Measurements from ENCODE around the gene CCDC93. TPM values are rescaled to one million over a fixed set of nuclear protein-coding genes. Genes with fewer than 3 reads are reported as not detected.

Gene CCDC93
- total and polyA plus RNA-seq, 2 donors from 2014 or later: 6.7 to 36.3 TPM

GRCh38 chr2:117941693-117942092 lies 72.2 kb downstream of the CCDC93 start:
- FAIRE-seq: no peak
- no peak overlapping the region for H3K4me3 ChIP-seq (ENCODE audit: low read length in 3 of 3)
- H3K9ac ChIP-seq (ENCODE audit: low read length in 3 of 3): no peak overlapping the region
- H3K27me3 ChIP-seq (ENCODE audit: control insufficient read depth, insufficient read depth, low read length): no peaks in the 10 kb centered on the region
- no peaks in the 10 kb centered on the region for H3K4me1 ChIP-seq (ENCODE audit: control insufficient read depth in 2 of 3, insufficient read depth in 2 of 3, low read depth in 1 of 3, low read length in 3 of 3)
- intact Hi-C loops (cut with DNase I): no loop called here
- DNase-seq: no peak
- no peak overlapping the region for H3K27ac ChIP-seq (ENCODE audit: low read depth in 2 of 2, low read length in 2 of 2)
- peaks cover 5 to 78% (median 60%) of the 10 kb centered on the region in 3 donors for H3K36me3 ChIP-seq (ENCODE audit: control insufficient read depth in 2 of 3, insufficient read depth in 3 of 3, low read length in 3 of 3)
- no peak for TF ChIP-seq CTCF (IDR thresholded peaks at IDR 0.05; ENCODE audit: borderline replicate concordance, extremely low read depth, insufficient read depth)
- no peaks in the 10 kb centered on the region for H3K9me3 ChIP-seq (ENCODE audit: control insufficient read depth in 2 of 3, insufficient read depth in 1 of 3, low read length in 3 of 3)

- TF ChIP-seq CTCF (IDR thresholded peaks at IDR 0.05; ENCODE audit: borderline replicate concordance, extremely low read depth, insufficient read depth): no peak
- H3K9me3 ChIP-seq (ENCODE audit: control insufficient read depth in 2 of 3, insufficient read depth in 1 of 3, low read length in 3 of 3): no peaks in the 10 kb centered on the region
- H3K9ac ChIP-seq (ENCODE audit: low read length in 3 of 3): no peak overlapping the region
- H3K4me3 ChIP-seq (ENCODE audit: low read length in 3 of 3): no peak overlapping the region
- no peak overlapping the region for H3K27ac ChIP-seq (ENCODE audit: low read depth in 2 of 2, low read length in 2 of 2)
- intact Hi-C loops (cut with DNase I): no loop called here
- H3K36me3 ChIP-seq (ENCODE audit: control insufficient read depth in 2 of 3, insufficient read depth in 3 of 3, low read length in 3 of 3): peaks cover 5 to 73% (median 52%) of the 10 kb centered on the region in 3 donors
- H3K4me1 ChIP-seq (ENCODE audit: control insufficient read depth in 2 of 3, insufficient read depth in 2 of 3, low read depth in 1 of 3, low read length in 3 of 3): no peaks in the 10 kb centered on the region
- FAIRE-seq (no peak), DNase-seq (no peak)
- no peaks in the 10 kb centered on the region for H3K27me3 ChIP-seq (ENCODE audit: control insufficient read depth, insufficient read depth, low read length)
Measured at GRCh38 chr2:117940436-117940835, 73.4 kb downstream of the CCDC93 start.

- H3K4me3 ChIP-seq (ENCODE audit: low read length in 3 of 3): no peak overlapping the region
- H3K36me3 ChIP-seq (ENCODE audit: control insufficient read depth in 2 of 3, insufficient read depth in 3 of 3, low read length in 3 of 3): peaks cover 5 to 71% (median 50%) of the 10 kb centered on the region in 3 donors
- FAIRE-seq (no peak), DNase-seq (no peak)
- no peak overlapping the region for H3K27ac ChIP-seq (ENCODE audit: low read depth in 2 of 2, low read length in 2 of 2)
- no peaks in the 10 kb centered on the region for H3K9me3 ChIP-seq (ENCODE audit: control insufficient read depth in 2 of 3, insufficient read depth in 1 of 3, low read length in 3 of 3)
- H3K4me1 ChIP-seq (ENCODE audit: control insufficient read depth in 2 of 3, insufficient read depth in 2 of 3, low read depth in 1 of 3, low read length in 3 of 3): no peaks in the 10 kb centered on the region
- TF ChIP-seq CTCF (IDR thresholded peaks at IDR 0.05; ENCODE audit: borderline replicate concordance, extremely low read depth, insufficient read depth): no peak
- H3K27me3 ChIP-seq (ENCODE audit: control insufficient read depth, insufficient read depth, low read length): no peaks in the 10 kb centered on the region
- H3K9ac ChIP-seq (ENCODE audit: low read length in 3 of 3): no peak overlapping the region
- intact Hi-C loops (cut with DNase I): no loop called here
Measured at GRCh38 chr2:117938611-117939010, 75.3 kb downstream of the CCDC93 start.

GRCh38 chr2:117936871-117937428 lies 76.9 kb downstream of the CCDC93 start:
- Histone ChIP-seq H3K4me1 (ENCODE audit: control insufficient read depth in 2 of 3, insufficient read depth in 2 of 3, low read depth in 1 of 3, low read length in 3 of 3) (no peaks in the 10 kb centered on the region), H3K27ac (ENCODE audit: low read depth in 2 of 2, low read length in 2 of 2) (no peak overlapping the region), H3K27me3 (ENCODE audit: control insufficient read depth, insufficient read depth, low read length) (no peaks in the 10 kb centered on the region), H3K9ac (ENCODE audit: low read length in 3 of 3) (no peak overlapping the region), H3K36me3 (ENCODE audit: control insufficient read depth in 2 of 3, insufficient read depth in 3 of 3, low read length in 3 of 3) (peaks cover 5 to 72% (median 57%) of the 10 kb centered on the region in 3 donors), H3K9me3 (ENCODE audit: control insufficient read depth in 2 of 3, insufficient read depth in 1 of 3, low read length in 3 of 3) (no peaks in the 10 kb centered on the region), H3K4me3 (ENCODE audit: low read length in 3 of 3) (no peak overlapping the region)
- FAIRE-seq (no peak), DNase-seq (no peak)
- intact Hi-C loops (cut with DNase I): no loop called here
- TF ChIP-seq CTCF (IDR thresholded peaks at IDR 0.05; ENCODE audit: borderline replicate concordance, extremely low read depth, insufficient read depth): no peak

All from kidney (tissue), 14 donors.